ENCODE results near the gene CTNNA2.

DNA sequence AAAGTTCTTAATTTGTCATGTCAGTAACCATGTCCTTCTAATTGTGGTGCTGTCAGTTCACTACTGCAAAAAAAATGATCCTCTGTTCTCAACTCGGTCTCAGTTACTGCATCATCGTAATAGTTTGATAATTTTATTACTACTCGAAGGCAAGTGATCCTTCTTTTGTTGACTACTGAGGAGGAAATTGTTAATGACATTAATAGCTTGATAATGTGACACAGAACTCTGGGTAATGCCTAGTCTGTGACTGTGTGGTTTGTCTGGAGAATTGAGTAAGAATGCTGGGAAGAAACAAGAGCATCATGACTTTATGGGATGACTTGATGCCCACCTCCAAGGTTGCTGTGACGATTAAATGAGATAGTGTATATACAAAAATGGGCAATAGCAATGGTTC lies 524.5 kb downstream of the CTNNA2 start:
- TF ChIP-seq EZH2 (IDR thresholded peaks at IDR 0.05; ENCODE audit: borderline replicate concordance, low read depth, low read length, severe bottlenecking), result no peak
- no peak for TF ChIP-seq CTCF (IDR thresholded peaks at IDR 0.05; ENCODE audit: borderline replicate concordance, extremely low read depth, low read length, poor library complexity, severe bottlenecking)
